Measurements from ENCODE around the gene RNF144B. TPM values are rescaled to one million over a fixed set of nuclear protein-coding genes. Genes with fewer than 3 reads are reported as not detected.

The RNF144B gene
- total RNA-seq, 1 experiment from 2014 or later, result 8.2 TPM

GRCh38 chr6:18488526-18489270 is 101.5 kb downstream of the RNF144B start:
- H3K27ac Mint-ChIP-seq, result no peak overlapping the region
- TF ChIP-seq ATF6 (CRISPR knock-in tag; IDR thresholded peaks at IDR 0.05) (no peak), ZSCAN18 (CRISPR knock-in tag; IDR thresholded peaks at IDR 0.05) (no peak), MAX (CRISPR knock-in tag; IDR thresholded peaks at IDR 0.05) (no peak), PRRX2 (CRISPR knock-in tag; IDR thresholded peaks at IDR 0.05) (no peak), CREB1 (CRISPR knock-in tag; IDR thresholded peaks at IDR 0.05) (no peak), ZNF281 (CRISPR knock-in tag; IDR thresholded peaks at IDR 0.05) (no peak), E2F1 (CRISPR knock-in tag; IDR thresholded peaks at IDR 0.05) (no peak), ZNF219 (CRISPR knock-in tag; IDR thresholded peaks at IDR 0.05; ENCODE audit: borderline replicate concordance) (no peak)
- H3K4me3 Mint-ChIP-seq, result no peak overlapping the region
- H3K27me3 Mint-ChIP-seq (ENCODE audit: low read depth), result no peaks in the 10 kb centered on the region
- H3K36me3 Mint-ChIP-seq, result no peaks in the 10 kb centered on the region
- POLR2A ChIA-PET, result interaction anchor here (0.6 to 1.2 kb wide), 2 partner anchors 15 to 745 kb away, joined by 3 to 5 read pairs; no protein-coding TSS in a partner anchor
- H3K9me3 Mint-ChIP-seq, result no peaks in the 10 kb centered on the region
- ATAC-seq (no peak), DNase-seq (ENCODE audit: low spot score) (no peak)
- peaks cover 34% of the 10 kb centered on the region for H3K4me1 Mint-ChIP-seq
- CTCF ChIA-PET, result interaction anchor here (0.5 kb wide), 1 partner anchor 148 kb away, joined by 3 read pairs; no protein-coding TSS in a partner anchor

- no peak for DNase-seq (ENCODE audit: low spot score)
- ATAC-seq, result no peak
- ChIA-PET POLR2A (interaction anchor here (1.2 kb wide), 1 partner anchor 16 kb away, joined by 3 read pairs; no protein-coding TSS in a partner anchor), CTCF (no interaction called here)
- Mint-ChIP-seq H3K27ac (no peak overlapping the region), H3K36me3 (no peaks in the 10 kb centered on the region), H3K4me1 (peaks cover 35% of the 10 kb centered on the region), H3K4me3 (no peak overlapping the region), H3K9me3 (no peaks in the 10 kb centered on the region), H3K27me3 (ENCODE audit: low read depth) (no peaks in the 10 kb centered on the region)
- TF ChIP-seq PRRX2 (CRISPR knock-in tag; IDR thresholded peaks at IDR 0.05) (no peak), ESRRA (CRISPR knock-in tag; IDR thresholded peaks at IDR 0.05; ENCODE audit: borderline replicate concordance) (no peak), ZNF219 (CRISPR knock-in tag; IDR thresholded peaks at IDR 0.05; ENCODE audit: borderline replicate concordance) (no peak), CREM (CRISPR knock-in tag; IDR thresholded peaks at IDR 0.05) (no peak), TEAD1 (CRISPR knock-in tag; IDR thresholded peaks at IDR 0.05) (no peak), E2F4 (CRISPR knock-in tag; IDR thresholded peaks at IDR 0.05; ENCODE audit: borderline replicate concordance, low read depth) (no peak), ZNF532 (CRISPR knock-in tag; IDR thresholded peaks at IDR 0.05; ENCODE audit: borderline replicate concordance) (no peak), EMX1 (CRISPR knock-in tag; IDR thresholded peaks at IDR 0.05) (no peak), FOXP4 (CRISPR knock-in tag; IDR thresholded peaks at IDR 0.05) (no peak), ATF3 (CRISPR knock-in tag; conservative IDR thresholded peaks at IDR 0.05) (no peak), ZNF671 (CRISPR knock-in tag; IDR thresholded peaks at IDR 0.05) (no peak)
Measured at GRCh38 chr6:18489335-18489734, 102.2 kb downstream of the RNF144B start.

Data from WTC11 (cell line).